HG03103 (cell line): ENCODE results near the gene ITGA11.

Experiments
- ATAC-seq: cut with Tn5 transposase; IDR thresholded peaks from one replicate; pipeline ENCODE4 v1.9.1; 2021; ENCODE audit warnings: low read depth; ENCODE audit not compliant: unreplicated experiment

The ITGA11 gene, protein sequence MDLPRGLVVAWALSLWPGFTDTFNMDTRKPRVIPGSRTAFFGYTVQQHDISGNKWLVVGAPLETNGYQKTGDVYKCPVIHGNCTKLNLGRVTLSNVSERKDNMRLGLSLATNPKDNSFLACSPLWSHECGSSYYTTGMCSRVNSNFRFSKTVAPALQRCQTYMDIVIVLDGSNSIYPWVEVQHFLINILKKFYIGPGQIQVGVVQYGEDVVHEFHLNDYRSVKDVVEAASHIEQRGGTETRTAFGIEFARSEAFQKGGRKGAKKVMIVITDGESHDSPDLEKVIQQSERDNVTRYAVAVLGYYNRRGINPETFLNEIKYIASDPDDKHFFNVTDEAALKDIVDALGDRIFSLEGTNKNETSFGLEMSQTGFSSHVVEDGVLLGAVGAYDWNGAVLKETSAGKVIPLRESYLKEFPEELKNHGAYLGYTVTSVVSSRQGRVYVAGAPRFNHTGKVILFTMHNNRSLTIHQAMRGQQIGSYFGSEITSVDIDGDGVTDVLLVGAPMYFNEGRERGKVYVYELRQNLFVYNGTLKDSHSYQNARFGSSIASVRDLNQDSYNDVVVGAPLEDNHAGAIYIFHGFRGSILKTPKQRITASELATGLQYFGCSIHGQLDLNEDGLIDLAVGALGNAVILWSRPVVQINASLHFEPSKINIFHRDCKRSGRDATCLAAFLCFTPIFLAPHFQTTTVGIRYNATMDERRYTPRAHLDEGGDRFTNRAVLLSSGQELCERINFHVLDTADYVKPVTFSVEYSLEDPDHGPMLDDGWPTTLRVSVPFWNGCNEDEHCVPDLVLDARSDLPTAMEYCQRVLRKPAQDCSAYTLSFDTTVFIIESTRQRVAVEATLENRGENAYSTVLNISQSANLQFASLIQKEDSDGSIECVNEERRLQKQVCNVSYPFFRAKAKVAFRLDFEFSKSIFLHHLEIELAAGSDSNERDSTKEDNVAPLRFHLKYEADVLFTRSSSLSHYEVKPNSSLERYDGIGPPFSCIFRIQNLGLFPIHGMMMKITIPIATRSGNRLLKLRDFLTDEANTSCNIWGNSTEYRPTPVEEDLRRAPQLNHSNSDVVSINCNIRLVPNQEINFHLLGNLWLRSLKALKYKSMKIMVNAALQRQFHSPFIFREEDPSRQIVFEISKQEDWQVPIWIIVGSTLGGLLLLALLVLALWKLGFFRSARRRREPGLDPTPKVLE

DNA sequence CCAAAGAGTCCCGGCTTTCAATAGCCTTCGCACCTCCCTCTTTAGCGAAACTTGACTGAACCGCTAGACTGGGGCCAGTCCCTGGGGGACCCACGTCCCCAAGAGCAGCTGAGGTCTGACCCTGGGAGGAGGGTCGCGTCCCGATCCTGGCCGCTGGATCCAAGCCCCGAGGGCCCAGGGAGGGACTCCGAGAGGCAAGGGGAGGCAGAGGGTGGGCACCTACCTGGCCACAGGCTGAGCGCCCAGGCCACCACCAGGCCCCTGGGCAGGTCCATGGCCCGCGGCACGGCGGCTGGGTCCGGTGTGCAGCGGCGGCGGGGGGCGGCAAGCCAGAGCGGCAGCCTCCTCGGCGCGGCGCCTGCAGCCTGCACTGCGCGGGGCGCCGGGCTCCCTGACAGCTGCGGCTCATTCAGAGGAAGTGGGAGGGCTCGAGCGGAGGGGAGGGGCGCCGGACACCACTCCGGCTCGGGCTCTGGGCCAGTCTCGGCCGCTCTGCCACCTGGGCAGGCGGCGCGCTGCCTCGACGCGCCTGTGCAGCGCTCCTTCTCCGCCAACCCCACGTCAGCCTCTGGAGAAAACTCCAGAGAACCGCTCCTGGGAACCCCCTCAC, at the start of gene ITGA11:
ITGA11 (minus strand) TSS at position 372 of the 610 bp plus-strand sequence; CDS start at position 275, 97 bp downstream.
- no peak for ATAC-seq

DNA sequence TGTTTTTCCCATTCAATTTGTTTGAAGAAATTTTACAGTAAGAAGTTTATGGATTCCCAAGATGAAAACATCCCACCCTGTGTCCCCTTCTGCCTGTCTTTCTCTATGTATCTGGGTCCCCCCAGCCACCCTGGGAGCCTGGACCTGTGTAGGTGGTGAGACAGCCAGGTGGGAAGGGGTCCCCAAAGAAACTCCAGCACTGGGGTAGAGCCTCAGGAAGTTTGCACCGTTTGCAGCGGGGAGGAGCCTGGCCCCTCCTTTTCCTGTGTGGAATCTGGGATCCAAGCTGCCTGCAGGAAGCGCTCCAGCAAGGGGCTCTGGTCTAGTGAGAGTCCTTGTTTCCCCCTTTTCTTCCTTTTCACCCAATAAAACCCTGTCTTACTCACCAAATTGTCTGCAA, 49.4 kb upstream of the ITGA11 start:
- no peak for ATAC-seq

DNA sequence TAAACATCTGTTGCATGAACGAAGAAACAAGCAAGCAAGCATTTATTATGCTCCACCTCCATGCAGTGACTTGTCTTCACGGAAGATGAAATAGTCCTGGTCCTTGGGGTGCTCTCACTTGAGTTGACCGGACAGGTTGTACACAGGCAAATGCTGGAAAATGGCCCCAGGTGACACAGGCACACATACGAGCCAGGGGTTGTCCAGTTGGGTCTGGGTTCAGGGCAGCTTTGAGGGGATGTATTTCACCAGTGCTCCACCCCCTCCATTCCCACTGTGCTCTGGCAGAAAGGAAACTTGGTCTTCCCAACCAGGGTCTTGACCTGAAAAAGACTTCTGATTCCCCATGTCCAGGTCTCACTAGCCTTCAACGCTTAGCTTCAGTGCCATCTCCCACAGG, 48.3 kb upstream of the ITGA11 start:
- no peak for ATAC-seq

DNA sequence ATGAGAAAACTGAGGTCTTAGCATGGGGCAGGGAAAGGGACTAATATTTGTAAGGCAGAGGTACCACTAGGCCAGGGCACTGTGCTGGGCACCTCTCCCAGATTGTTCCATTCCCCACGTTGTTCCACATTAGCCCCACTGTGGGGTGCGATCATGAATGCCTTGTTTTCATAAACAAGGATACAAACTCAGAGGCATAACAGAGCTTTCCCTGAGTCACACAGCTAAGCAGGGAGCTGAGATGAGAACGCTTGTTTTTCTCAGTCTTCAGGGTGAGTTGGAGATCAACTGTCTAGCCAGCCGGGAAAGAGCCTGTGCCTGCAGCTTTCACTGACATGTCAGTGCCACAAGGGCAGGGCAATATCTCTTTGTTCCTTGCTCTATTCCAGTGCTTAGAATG, 47.9 kb upstream of the ITGA11 start:
- ATAC-seq: no peak

DNA sequence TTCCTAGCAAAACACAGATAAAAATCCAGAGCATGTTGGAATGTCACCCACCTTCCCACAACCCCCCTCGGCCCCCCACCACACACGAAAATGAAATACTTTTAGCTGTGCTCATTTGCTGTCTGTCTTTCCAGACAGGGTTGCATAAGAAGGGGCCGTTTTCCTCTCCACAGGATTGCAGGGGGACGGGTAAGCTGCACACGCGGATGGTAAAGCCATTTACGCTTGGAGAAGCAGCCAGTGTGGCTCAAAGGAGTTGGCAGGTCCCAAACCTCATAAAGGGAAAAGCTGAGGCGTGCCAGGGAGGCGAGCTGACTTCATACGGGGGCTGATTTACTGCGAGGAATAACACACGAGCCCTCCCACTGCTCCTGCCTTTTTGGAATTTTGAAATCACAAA, 47.4 kb upstream of the ITGA11 start:
- ATAC-seq: no peak

DNA sequence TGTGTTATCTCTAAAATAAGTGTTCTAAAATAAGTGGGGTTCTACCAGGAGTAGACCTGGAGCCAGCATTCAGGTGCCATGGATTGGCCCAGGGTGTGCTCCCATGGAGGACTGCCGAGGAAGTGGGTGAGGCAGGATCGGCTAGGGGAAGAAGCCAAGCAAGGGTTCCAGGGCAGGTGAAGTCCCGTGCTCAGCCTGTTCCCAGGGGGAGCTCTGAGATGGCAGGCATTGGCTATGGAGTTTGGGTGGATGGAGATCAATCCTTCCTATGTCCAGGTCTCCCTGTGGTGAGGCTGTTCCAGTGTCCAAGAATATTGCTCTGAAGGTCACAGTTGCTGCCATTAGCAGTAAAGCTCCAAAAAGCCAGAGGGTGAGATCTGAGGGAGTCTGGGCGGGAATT, 46.9 kb upstream of the ITGA11 start:
- no peak for ATAC-seq

DNA sequence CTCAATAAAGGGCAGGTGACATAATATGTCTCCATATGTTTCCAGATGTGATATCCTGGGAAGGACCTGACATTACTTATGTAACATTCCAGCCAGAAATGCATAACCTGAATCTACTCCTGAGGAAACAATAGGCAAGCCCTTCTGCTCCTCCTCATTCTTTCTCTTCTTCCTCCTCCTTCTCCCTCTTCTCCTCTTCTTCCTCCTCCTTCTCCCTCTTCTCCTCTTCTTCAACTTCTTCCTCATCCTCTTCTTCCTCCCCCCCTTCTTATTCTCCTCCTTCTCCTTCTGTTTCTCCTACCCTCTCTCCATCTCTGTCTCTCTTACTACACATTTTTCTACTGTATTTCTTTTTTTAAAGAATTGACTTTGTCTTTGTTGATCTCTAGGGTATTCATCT, 43.5 kb upstream of the ITGA11 start:
- ATAC-seq: no peak

DNA sequence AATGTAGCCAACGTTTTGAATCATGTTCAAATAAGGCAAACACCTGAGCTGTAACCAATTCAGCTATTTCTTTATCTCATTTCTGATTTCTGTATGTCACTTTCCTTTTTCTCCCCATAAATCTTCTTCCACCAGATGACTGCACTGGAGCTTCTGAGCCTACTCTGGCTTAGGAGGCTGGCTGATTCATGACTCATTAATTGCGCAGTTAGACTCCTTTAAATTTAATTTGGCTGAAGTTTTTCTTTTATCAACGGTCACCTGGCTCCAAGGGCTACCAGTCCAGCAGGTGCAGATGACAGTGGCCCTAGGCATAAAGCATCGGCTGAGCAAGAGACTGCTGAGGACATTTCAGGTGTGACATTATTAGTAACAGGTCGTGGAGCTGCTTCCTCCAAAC, 39.6 kb upstream of the ITGA11 start:
- ATAC-seq: no peak

DNA sequence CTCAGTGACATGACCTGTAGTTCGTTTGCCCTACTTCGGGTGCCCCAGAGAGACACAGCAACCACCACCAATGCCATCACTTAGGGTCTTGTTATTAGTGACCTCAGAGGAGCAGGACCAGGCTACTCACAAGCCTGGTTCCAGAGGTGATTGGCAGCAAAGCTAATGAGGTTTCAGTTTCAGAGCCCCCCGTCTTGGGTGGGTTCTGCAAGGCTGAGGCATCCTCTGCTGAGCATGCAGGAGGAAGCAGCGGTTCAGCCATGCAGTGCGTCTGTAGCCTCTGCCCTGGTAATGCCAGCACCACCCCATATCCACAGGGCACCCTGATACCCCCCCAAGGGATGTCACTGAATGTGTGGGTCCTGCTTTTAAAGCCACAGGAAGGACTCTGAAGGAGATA, 39.0 kb upstream of the ITGA11 start:
- no peak for ATAC-seq

DNA sequence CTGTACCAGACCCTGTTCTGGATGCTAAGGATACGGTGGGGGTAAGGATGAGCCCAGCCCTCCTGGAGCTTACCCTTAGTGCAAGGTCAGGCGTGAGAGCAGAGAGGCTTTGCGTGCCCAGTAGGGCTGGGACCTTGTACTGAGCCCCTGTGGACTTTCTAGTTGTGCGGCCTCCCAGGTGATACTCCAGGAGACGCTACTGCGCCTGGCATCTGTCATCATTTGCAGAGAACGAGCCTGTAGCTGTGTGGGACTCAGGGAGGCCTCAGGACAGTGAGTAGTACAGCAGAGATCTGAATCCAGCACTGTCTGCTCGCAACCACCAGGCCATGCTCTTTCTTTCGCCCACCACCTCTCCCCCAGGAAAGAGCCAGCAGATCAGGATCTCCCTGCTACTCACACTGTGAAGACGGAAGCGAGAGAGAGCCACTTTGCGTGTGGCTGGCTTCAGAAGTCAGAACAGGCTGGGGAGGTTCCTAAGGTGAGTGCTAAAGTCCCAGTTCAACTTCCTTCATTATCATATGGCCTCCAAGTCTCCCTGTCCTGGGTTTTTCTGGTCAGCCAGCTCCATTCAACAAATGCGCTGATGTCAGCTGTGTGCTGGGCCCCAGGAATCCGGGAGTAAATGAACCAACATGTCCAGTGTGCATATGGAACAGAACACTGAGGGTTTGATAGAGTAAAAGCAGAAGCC, 38.2 kb upstream of the ITGA11 start:
- no peak for ATAC-seq

DNA sequence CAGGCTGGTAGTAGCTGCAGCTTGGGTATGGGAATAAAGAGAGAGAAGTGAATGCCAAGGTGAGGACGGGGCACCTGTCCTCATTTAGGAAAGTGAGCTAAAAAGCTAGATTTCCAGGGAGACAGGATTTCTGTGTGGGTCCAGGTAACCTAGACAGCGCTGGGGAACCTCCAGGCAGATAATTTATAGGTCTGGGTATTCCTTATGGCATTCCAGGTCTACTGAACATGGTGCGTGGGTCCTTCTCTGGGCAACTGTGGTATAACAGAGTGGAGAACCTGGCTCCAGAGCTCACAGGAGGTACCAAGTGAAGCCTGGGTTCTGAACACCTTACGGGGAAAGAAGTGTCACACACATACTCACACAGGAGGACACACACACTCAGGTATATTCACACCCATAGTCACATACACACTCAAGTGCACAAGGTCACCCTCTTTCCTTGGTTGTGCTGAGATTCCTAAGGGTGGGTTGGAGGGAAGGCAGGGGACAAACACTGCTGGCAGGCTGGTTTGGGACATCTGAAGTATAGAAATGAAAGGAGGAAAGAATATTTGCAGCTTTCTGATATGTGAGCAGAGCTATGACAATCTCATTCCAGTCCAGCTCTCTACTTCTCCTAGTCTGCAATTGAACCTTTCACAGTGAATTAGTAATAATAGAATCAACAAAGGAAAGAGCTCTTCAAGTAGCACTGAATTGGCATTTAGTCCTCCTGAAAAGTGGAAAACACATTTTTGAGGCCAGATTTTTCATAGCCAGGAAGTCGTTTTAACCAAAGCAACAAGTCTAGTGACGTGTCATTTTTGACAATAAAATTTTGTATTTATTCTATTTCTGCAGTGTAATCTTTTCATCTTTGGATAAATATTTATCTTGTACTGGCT, 37.4 kb upstream of the ITGA11 start:
- ATAC-seq: no peak

DNA sequence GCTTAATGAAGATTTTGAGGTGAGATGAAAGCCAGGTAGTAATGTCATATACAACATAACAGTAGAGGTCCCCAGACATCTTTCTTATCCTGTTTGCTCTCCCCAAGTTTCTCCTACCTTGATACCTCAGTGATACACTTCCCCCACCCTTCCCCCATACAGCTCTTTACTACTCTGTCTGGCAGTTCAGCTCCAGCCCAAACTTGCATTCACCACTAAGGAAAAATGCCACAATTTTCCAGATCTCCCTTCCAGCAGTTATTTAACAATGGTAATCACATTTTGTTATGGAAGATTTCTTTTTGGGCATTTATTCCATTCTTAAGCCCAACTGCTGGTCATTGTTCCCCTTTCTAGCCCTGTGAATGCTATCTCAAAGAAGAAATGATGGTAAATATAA, 34.9 kb upstream of the ITGA11 start:
- no peak for ATAC-seq

DNA sequence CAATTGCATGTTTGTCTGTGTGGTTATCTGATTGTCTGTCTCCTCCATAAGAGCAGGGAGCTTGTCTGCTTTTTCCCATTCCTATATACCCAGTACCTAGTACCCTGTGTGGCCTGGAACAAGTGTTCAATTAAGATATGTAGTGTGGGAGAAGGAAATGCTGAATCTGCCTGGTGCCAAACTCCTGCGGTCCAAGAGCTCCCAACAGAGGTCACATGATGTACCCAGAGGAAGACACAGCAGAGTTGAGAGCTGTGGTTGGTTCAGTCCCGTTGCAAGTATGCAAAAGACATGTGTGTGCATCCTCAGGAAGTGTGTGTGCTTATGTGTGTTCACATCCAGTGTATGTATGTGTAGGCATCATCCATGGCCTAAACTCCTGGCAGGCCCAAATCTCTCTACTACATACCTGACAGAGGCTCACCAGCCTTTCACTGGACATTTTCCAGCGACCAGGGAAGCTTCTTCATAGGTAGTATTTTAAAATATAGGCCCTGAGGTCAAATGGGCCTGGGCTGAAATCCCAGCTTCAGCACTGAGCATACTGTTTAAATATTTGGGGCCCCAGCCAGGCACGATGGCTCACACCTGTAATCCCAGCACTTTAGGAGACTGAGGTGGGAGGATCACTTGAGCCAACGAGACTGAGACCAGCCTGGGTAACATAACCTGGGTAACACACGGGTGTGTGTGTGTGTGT, 34.0 kb upstream of the ITGA11 start:
- no peak for ATAC-seq

DNA sequence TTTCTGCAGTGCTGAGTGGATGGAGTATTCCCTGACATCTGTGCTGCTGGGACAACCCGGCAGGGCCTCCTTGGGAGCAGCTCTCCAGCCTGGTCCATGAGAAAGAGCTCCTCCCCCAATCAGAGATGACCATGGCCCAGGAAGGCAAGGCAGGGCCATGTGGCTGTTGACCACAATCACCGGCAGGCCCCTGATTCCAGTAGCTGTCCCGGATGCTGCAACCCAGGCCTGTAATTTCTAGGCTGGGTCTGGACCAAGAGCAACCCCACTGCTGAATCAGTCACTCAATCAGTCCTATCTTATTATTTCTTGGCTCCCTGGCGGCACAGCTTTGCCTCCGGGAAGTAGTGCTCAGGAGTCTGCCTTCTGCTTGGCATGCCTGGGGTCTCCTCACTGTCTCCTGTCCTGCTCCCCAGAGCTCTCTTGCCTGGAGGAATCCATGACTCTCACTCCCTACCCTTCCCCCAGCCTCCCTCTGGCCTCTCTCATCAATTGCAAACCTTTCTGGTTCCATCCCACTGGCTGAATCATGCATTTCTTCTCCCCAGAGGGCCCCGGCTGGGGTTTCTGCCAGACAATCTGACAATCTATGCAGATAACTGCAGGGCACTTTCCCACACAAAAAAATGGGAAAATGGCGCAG, 32.6 kb upstream of the ITGA11 start:
- ATAC-seq: no peak

DNA sequence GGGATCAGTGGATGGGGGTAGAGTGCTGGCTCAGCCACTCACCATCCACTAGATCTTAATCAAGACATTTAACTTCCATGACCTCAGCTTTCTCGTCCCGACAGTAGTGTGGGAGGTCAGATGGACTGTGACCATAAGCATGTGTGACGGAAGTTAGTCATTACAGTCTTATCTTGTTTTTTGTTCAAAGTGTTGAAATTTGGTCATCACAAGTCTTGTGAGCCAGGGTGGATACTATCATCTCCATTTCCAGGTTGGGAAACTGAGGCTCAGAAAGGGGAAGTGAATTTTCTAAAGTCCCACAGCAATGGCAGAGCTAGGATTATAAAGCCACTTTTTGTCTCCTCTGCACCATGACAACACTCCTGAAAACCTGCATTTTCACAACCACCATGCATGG, 32.0 kb upstream of the ITGA11 start:
- no peak for ATAC-seq

DNA sequence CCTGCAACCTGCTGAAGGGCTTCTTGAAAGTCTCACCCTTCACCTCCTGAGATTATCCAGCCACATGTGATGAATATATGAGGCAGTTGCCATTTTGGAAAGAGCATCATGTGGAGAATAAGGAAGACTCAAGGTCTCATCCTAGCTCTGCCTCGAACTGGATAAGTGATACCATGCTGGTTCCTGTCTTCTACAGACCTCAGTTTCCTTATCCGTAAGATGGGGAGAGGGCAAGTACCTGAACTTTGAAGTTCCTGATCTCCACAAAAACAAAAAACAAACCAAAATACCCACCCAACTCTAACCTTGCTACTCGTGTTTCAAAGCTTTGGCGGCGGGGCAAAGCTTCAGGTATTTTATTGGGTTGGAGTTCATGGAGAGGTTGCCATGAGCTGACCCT, 31.5 kb upstream of the ITGA11 start:
- ATAC-seq: no peak

DNA sequence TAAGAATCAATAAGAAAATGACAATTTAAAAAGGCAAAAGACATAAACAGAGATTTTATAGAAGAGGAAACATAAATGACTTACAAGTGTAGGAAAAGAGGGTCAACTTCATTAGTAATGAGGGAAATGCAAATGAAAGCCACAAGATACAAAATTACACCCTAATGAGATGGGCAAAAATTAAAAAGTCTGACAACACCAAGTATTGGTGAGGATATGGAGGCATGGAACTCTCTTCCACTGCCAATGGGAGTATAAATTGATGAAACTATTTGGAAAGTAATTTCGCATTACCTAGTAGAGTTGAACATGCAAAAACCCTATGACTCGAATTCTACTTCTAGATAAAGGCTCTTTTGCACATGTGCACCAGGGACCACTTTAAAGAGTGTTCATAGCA, 28.2 kb upstream of the ITGA11 start:
- no peak for ATAC-seq

DNA sequence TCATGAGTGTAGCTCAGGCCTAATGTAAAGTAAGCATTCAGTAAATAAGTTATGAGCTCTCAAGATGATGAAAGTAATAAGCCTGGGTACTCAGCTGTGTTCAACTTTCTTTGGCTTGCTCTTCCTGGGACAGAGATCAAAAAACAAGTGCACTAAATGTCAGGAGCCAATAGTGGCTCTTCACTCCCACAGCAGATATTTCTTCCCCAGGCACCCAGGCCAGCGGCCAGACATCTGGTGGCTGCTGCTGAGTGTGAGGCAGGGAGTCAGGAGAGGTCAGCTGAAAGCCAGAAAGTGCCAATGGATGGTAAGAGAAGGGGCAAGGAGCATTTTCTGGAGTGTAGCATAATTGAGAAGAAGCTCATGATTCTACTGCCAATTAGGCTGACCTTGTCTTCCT, 18.2 kb upstream of the ITGA11 start:
- ATAC-seq: no peak
